ENCODE data around the gene BCL2.

- no peak for TF ChIP-seq CTCF (IDR thresholded peaks at IDR 0.05)
- TF ChIP-seq EZH2 (IDR thresholded peaks at IDR 0.05) = no peak
- TF ChIP-seq EZH2phosphoT487 (IDR thresholded peaks at IDR 0.05) = no peak
Measured at GRCh38 chr18:63316612-63317555, 2.7 kb downstream of the BCL2 start.
